ENCODE results near the gene PHOSPHO1. TPM values are rescaled to one million over a fixed set of nuclear protein-coding genes. Genes with fewer than 3 reads are reported as not detected.

Gene PHOSPHO1
- total RNA-seq, 4 donors from 2014 or later = not detected

DNA sequence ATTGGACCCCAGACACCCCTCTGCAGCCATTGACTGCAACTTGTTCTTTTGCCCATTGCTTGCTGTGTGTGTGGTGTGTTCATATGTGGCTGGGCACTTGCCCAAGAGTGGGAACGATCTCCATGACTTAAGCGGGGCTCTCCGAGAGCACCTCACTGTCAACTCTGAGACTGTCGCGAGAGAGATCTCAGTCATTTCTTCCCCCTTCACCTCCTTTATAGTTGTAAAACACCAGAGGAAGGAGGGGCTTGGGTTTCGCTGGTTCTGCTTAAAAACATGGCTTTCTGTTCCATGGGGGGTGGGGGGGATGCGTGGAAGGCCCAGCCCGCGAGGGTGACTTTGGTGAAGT is 7.4 kb downstream of the PHOSPHO1 start:
- intact Hi-C loops (cut with DNase I; ENCODE audit: low total_unique reads) = loop anchor here (5.0 kb wide), 1 partner anchor 41 kb away; no protein-coding TSS in a partner anchor
- 19% methylated on average over 8 of the region's 9 CpGs; no CpG with 5 or more reads in 1 of the 2 donors for WGBS, 2 donors (ENCODE audit: low coverage in 1 of 2)
- Histone ChIP-seq H3K4me1 (peaks cover 12 to 34% (median 17%) of the 10 kb centered on the region in 4 donors), H3K27me3 (peaks cover 39% of the 10 kb centered on the region), H3K36me3 (no peaks in the 10 kb centered on the region), H3K9me3 (no peaks in the 10 kb centered on the region), H3K4me3 (no peak overlapping the region), H3K27ac (no peak overlapping the region)
- TF ChIP-seq, protein P1, sequence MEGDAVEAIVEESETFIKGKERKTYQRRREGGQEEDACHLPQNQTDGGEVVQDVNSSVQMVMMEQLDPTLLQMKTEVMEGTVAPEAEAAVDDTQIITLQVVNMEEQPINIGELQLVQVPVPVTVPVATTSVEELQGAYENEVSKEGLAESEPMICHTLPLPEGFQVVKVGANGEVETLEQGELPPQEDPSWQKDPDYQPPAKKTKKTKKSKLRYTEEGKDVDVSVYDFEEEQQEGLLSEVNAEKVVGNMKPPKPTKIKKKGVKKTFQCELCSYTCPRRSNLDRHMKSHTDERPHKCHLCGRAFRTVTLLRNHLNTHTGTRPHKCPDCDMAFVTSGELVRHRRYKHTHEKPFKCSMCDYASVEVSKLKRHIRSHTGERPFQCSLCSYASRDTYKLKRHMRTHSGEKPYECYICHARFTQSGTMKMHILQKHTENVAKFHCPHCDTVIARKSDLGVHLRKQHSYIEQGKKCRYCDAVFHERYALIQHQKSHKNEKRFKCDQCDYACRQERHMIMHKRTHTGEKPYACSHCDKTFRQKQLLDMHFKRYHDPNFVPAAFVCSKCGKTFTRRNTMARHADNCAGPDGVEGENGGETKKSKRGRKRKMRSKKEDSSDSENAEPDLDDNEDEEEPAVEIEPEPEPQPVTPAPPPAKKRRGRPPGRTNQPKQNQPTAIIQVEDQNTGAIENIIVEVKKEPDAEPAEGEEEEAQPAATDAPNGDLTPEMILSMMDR (IDR thresholded peaks at IDR 0.05) = no peak
- TF ChIP-seq POLR2AphosphoS5 (IDR thresholded peaks at IDR 0.05) = no peak
- in situ Hi-C loops (cut with MboI; ENCODE audit: low pct_ligation_motif_present in 1 of 4, low pct_unique_long_range_greater_than_20kb in 1 of 4, low sequenced_read_pairs in 3 of 4) = no loop called here
- DNase-seq = no peak

DNA sequence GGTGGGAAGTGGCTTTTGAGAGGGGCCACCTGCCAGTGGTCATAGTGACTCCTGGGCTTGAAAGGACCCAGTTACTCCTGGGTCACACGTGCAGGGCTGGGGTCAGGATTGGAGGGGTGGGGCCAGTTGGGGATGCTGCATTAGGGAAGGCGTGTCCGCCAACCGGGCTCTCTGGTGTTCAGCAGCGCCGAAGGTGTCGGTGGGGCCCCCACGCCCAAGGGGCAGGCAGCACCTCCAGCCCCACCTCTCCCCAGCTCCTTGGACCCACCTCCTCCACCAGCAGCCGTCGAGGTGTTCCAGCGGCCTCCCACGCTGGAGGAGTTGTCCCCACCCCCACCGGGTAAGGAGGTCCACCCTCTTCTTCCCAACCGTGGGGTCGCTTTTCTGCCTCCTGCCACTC is 10.6 kb downstream of the PHOSPHO1 start:
- Histone ChIP-seq H3K4me1 (peaks cover 12 to 50% (median 24%) of the 10 kb centered on the region in 4 donors), H3K4me3 (no peak overlapping the region), H3K36me3 (no peaks in the 10 kb centered on the region), H3K9me3 (no peaks in the 10 kb centered on the region), H3K27ac (peak overlapping the region; percentile 11 to 66 (median 48)), H3K27me3 (peaks cover 16% of the 10 kb centered on the region)
- intact Hi-C loops (cut with DNase I; ENCODE audit: low total_unique reads) = loop anchor here (5.0 to 10.0 kb wide), 2 partner anchors 38 to 55 kb away; no protein-coding TSS in a partner anchor
- in situ Hi-C loops (cut with MboI; ENCODE audit: low pct_ligation_motif_present in 1 of 4, low pct_unique_long_range_greater_than_20kb in 1 of 4, low sequenced_read_pairs in 3 of 4) = no loop called here
- 79% methylated on average over 14 of the region's 15 CpGs; no CpG with 5 or more reads in 1 of the 2 donors for WGBS, 2 donors (ENCODE audit: low coverage in 1 of 2)
- DNase-seq = no peak
- no peak for TF ChIP-seq POLR2AphosphoS5 (IDR thresholded peaks at IDR 0.05)
- no peak for TF ChIP-seq POLR2A (IDR thresholded peaks at IDR 0.05)
- TF ChIP-seq, protein P1 (IDR thresholded peaks at IDR 0.05) = no peak

DNA sequence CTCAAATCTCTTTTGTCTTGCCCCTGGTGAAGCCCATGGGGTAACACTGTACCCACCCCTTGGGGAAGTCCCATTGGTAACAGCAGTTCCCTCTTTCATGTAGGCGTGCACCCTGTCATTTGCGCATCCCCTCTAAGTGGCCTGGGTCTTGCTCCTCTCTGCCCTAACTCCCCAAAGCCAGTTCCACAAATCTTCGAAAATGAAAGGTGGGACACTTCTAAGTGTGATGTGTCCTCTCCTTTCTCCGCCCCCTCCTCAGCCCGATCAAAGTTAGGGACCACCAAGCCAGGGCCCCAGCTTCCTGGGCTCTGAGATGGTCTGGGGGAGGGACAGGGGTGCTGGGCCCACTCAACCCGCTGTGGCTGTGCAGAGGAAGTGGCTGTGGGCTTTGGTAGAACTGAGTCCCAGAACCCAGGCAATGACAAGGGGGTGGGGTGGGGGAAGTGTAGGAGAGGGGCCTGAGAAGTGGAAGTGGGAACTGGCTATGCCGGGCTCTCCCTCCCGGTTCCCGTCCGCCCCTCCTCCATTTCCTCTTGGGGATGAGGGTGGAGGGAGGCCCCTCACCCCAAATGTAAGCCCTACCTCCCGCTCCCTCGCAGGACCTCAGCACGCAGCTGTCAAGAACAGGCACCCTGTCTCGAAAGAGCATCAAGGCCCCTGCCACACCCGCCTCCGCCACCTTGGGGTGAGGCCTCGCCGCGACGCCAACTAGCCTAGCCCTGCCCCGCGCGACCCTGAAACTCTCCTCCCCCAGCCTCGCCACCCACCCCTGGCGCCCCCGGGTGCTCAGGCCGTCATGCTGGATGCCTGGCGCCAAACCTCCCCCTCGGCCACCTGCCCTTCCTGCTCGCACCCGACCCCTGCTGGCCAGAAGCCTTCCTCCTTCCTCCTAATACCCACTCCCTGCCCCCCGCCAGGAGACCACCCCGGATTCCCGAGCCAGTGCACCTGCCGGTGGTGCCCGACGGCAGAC is 11.4 kb downstream of the PHOSPHO1 start:
- Histone ChIP-seq H3K27me3 (peaks cover 8% of the 10 kb centered on the region), H3K27ac (peak overlapping the region; percentile 37 to 66 (median 58)), H3K36me3 (no peaks in the 10 kb centered on the region), H3K9me3 (no peaks in the 10 kb centered on the region), H3K4me1 (peaks cover 9 to 48% (median 18%) of the 10 kb centered on the region in 4 donors), H3K4me3 (no peak overlapping the region)
- TF ChIP-seq, protein P1 (IDR thresholded peaks at IDR 0.05) = no peak
- TF ChIP-seq EP300 (IDR thresholded peaks at IDR 0.05; ENCODE audit: low read depth) (no peak), POLR2A (IDR thresholded peaks at IDR 0.05) (no peak), POLR2AphosphoS5 (IDR thresholded peaks at IDR 0.05) (no peak)
- peak; percentile 56 for DNase-seq
- 43% methylated on average over 29 of the region's 37 CpGs; no CpG with 5 or more reads in 1 of the 2 donors for WGBS, 2 donors (ENCODE audit: low coverage in 1 of 2)
- intact Hi-C loops (cut with DNase I; ENCODE audit: low total_unique reads) (loop anchor here (10.0 kb wide), 1 partner anchor 54 kb away; no protein-coding TSS in a partner anchor), in situ Hi-C loops (cut with MboI; ENCODE audit: low pct_ligation_motif_present in 1 of 4, low pct_unique_long_range_greater_than_20kb in 1 of 4, low sequenced_read_pairs in 3 of 4) (no loop called here)

DNA sequence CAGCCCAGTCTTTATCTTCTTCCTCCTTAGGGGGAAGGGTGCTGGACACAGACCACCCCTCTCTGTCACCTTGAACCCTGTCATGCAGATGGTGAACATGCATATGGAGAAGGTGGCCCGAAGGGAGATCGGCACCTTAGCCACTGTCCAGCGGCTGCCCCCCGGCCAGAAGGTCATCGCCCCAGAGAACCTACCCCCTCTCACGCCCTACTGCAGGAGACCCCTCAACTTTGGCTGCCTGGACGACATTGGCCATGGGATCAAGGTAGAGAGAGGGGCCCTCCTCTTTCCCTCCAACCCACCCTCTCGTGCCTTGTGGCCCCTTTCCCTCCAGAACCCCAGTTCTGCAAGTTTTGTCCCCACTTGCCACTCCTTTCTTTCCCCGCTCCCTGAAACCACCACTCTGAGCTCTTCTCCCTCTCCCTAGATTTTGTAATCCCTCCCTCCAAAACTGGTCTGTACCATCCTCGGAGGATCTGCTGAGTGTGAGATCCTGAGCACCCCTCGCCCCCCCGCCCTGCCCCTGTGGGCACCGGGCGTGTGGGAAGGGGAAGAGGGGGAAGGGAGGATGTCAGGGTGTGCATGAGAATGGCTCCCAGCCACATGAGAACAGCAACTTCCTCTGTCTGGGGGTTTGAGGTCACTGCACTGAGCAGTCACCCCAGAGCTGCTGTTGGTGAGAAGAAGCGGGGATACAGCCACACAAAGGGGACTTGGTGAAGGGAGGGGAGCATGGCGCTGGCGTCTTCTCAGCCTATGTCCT is 12.8 kb downstream of the PHOSPHO1 start:
- Histone ChIP-seq H3K4me3 (no peak overlapping the region), H3K27ac (peak overlapping the region; percentile 56 to 66 (median 59)), H3K9me3 (no peaks in the 10 kb centered on the region), H3K27me3 (no peaks in the 10 kb centered on the region), H3K36me3 (no peaks in the 10 kb centered on the region), H3K4me1 (peaks cover 0 to 40% (median 8%) of the 10 kb centered on the region in 4 donors)
- 40 to 69% methylated on average over 1 to 17 of the region's 17 CpGs for WGBS, 2 donors (ENCODE audit: low coverage in 1 of 2)
- in situ Hi-C loops (cut with MboI; ENCODE audit: low pct_ligation_motif_present in 1 of 4, low pct_unique_long_range_greater_than_20kb in 1 of 4, low sequenced_read_pairs in 3 of 4) (no loop called here), intact Hi-C loops (cut with DNase I; ENCODE audit: low total_unique reads) (loop anchor here (10.0 kb wide), 1 partner anchor 53 kb away; no protein-coding TSS in a partner anchor)
- peak; percentile 66 for DNase-seq
- no peak for TF ChIP-seq EP300 (IDR thresholded peaks at IDR 0.05; ENCODE audit: low read depth)
- no peak for TF ChIP-seq POLR2A (IDR thresholded peaks at IDR 0.05)
- peak in 1 of 3 donors; percentile 32 for TF ChIP-seq POLR2AphosphoS5 (IDR thresholded peaks at IDR 0.05)
- TF ChIP-seq, protein P1 (IDR thresholded peaks at IDR 0.05) = no peak

All from transverse colon (tissue), 4 donors.